ENCODE measurements around the gene KCNQ1OT1.

KCNQ1OT1 gene

DNA sequence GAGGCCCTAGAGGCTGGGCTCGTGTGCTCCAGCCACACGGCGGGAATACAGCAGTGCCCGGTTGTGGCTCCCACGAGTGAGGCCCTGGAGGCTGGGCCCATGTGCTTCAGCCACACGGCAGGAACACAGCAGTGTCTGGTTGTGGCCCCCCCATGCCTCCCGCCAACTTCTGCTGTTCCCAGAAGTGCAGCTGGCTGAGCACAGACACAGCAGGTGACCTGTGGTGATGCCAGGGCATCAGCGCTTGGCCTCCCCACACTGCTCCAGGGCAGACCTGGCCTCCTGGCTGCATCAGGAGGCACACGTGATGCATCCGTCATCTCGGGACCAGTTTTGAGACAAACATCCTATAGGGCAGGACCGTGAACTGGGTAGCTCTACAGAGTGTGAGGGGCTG lies 110.3 kb downstream of the KCNQ1OT1 start:
- no peaks in the 10 kb centered on the region for H3K79me2 ChIP-seq (ENCODE audit: low read length)
- no peak overlapping the region for H3K4me3 ChIP-seq (ENCODE audit: low read length)
- H3K36me3 ChIP-seq (replicated peaks; ENCODE audit: insufficient read depth, low read length), result no peaks in the 10 kb centered on the region
- no peak overlapping the region for H3K9ac ChIP-seq (ENCODE audit: low read length)
- H3K9me2 ChIP-seq (replicated peaks; ENCODE audit: insufficient read depth, low read length), result no peaks in the 10 kb centered on the region
- no peak overlapping the region for H3K4me2 ChIP-seq (ENCODE audit: low read depth, low read length)
- H3K27ac ChIP-seq (ENCODE audit: low read length), result no peak overlapping the region
- no peaks in the 10 kb centered on the region for H4K20me1 ChIP-seq (ENCODE audit: insufficient read depth, low read length)
- peaks cover 5% of the 10 kb centered on the region; the same call in 1 of the 2 replicates for H3K4me1 ChIP-seq (ENCODE audit: low read length)
- TF ChIP-seq, protein P1, sequence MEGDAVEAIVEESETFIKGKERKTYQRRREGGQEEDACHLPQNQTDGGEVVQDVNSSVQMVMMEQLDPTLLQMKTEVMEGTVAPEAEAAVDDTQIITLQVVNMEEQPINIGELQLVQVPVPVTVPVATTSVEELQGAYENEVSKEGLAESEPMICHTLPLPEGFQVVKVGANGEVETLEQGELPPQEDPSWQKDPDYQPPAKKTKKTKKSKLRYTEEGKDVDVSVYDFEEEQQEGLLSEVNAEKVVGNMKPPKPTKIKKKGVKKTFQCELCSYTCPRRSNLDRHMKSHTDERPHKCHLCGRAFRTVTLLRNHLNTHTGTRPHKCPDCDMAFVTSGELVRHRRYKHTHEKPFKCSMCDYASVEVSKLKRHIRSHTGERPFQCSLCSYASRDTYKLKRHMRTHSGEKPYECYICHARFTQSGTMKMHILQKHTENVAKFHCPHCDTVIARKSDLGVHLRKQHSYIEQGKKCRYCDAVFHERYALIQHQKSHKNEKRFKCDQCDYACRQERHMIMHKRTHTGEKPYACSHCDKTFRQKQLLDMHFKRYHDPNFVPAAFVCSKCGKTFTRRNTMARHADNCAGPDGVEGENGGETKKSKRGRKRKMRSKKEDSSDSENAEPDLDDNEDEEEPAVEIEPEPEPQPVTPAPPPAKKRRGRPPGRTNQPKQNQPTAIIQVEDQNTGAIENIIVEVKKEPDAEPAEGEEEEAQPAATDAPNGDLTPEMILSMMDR (IDR thresholded peaks at IDR 0.05; ENCODE audit: low read length), result no peak
- TF ChIP-seq EZH2phosphoT487 (IDR thresholded peaks at IDR 0.05; ENCODE audit: low read length) (no peak), EZH2 (optimal IDR thresholded peaks at IDR 0.05; ENCODE audit: low read depth, low read length) (no peak)
- no peaks in the 10 kb centered on the region for H3K9me3 ChIP-seq (replicated peaks; ENCODE audit: insufficient read depth, low read length)
- DNase-seq, result no peak
- no peaks in the 10 kb centered on the region for H3F3A ChIP-seq (ENCODE audit: insufficient read depth, low read length)
- no peak overlapping the region for H2AFZ ChIP-seq (ENCODE audit: low read length)
- H3K27me3 ChIP-seq (replicated peaks; ENCODE audit: insufficient read depth, low read length), result no peaks in the 10 kb centered on the region

DNA sequence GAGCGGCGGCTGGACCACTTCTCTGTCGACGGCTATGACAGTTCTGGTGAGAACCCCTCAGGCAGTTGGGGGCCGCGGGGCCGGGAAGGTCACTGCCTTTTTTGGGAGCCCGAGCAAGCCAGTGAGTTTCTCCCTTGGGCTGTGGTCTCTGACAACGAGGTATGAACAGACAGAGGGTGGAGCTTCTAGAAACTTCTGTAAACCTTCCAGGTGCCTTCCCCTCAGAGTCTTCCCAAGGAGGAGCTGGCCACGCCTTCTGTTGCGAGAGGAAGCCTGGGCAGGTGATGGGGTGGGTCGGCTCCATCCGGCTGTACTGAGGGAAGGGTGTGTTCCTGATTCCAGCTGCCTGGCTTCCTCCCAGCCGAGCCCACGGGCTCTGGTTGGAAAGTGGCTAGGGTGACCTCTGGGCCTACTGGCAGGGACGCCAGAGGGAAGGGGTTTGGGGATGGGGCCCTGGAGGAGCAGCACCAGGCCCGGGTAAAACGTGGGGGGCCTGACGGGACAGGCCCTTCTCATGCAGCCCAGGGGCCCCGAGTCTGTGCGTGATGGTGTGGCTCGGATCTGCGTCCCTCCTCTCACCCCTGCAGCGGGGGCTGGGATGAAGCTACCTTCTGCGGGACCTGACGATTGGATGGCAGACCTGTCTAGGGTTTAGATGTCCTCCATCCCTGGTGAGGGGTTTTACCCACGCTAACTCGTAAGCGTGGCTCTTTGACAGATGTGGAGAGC lies 110.8 kb downstream of the KCNQ1OT1 start:
- no peaks in the 10 kb centered on the region for H3K27me3 ChIP-seq (replicated peaks; ENCODE audit: insufficient read depth, low read length)
- H3K9me3 ChIP-seq (replicated peaks; ENCODE audit: insufficient read depth, low read length), result no peaks in the 10 kb centered on the region
- no peak overlapping the region for H2AFZ ChIP-seq (ENCODE audit: low read length)
- H3K27ac ChIP-seq (ENCODE audit: low read length), result no peak overlapping the region
- H3K4me3 ChIP-seq (ENCODE audit: low read length), result no peak overlapping the region
- no peak overlapping the region for H3K9ac ChIP-seq (ENCODE audit: low read length)
- TF ChIP-seq, protein P1 (IDR thresholded peaks at IDR 0.05; ENCODE audit: low read length), result no peak
- H3K4me1 ChIP-seq (ENCODE audit: low read length), result peaks cover 5% of the 10 kb centered on the region; the same call in 1 of the 2 replicates
- H3K4me2 ChIP-seq (ENCODE audit: low read depth, low read length), result no peak overlapping the region
- no peaks in the 10 kb centered on the region for H3K9me2 ChIP-seq (replicated peaks; ENCODE audit: insufficient read depth, low read length)
- H3K36me3 ChIP-seq (replicated peaks; ENCODE audit: insufficient read depth, low read length), result no peaks in the 10 kb centered on the region
- no peaks in the 10 kb centered on the region for H3K79me2 ChIP-seq (ENCODE audit: low read length)
- no peaks in the 10 kb centered on the region for H4K20me1 ChIP-seq (ENCODE audit: insufficient read depth, low read length)
- no peaks in the 10 kb centered on the region for H3F3A ChIP-seq (ENCODE audit: insufficient read depth, low read length)
- DNase-seq, result no peak

DNA sequence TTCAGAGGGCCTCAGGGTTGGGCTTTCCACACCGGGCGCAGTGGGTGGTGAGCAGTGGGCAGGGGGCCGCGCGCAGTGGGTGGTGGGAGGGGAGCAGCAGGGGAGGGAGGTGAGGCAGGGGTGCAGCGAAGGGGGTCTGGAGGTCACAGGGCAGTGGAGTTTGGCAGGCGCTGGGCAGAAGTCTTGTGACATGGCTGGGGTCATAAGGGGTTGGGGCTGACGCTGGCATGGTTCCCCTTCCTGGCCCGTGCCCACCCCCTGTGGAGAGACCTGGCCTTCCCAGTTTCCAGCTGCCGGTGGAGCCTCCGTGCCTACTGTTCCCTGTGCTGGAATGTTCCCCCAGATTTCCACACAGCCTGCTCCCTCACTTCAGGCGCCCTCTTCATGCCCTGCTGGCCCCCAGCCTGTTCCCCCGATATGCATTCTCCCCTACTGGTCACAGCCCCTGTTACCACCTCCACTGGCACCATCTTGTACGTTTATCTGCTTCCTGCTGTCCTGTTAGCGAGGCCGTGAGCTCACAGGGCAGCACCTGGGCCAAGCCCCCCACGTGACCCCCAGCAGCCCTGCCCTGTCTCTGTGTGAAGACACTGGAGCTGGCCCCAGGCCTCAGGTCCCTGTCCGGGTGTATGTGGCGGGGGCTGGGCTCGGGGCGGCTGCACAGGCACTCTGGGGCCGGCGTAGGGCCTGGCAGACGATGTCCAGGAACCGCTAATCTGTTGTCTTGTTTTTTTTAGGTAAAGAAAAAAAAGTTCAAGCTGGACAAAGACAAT lies 111.6 kb downstream of the KCNQ1OT1 start:
- Histone ChIP-seq H3K4me1 (ENCODE audit: low read length) (no peaks in the 10 kb centered on the region), H3K4me2 (ENCODE audit: low read depth, low read length) (no peak overlapping the region), H3K9me2 (replicated peaks; ENCODE audit: insufficient read depth, low read length) (no peaks in the 10 kb centered on the region), H3K9ac (ENCODE audit: low read length) (no peak overlapping the region), H2AFZ (ENCODE audit: low read length) (no peak overlapping the region), H3K36me3 (replicated peaks; ENCODE audit: insufficient read depth, low read length) (no peaks in the 10 kb centered on the region), H3K27ac (ENCODE audit: low read length) (no peak overlapping the region), H3K27me3 (replicated peaks; ENCODE audit: insufficient read depth, low read length) (no peaks in the 10 kb centered on the region), H3K9me3 (replicated peaks; ENCODE audit: insufficient read depth, low read length) (no peaks in the 10 kb centered on the region), H4K20me1 (ENCODE audit: insufficient read depth, low read length) (no peaks in the 10 kb centered on the region), H3K79me2 (ENCODE audit: low read length) (no peaks in the 10 kb centered on the region), H3F3A (ENCODE audit: insufficient read depth, low read length) (no peaks in the 10 kb centered on the region), H3K4me3 (ENCODE audit: low read length) (no peak overlapping the region)
- no peak for DNase-seq
- TF ChIP-seq EZH2 (optimal IDR thresholded peaks at IDR 0.05; ENCODE audit: low read depth, low read length) (no peak), EZH2phosphoT487 (IDR thresholded peaks at IDR 0.05; ENCODE audit: low read length) (no peak)
- TF ChIP-seq, protein P1 (IDR thresholded peaks at IDR 0.05; ENCODE audit: low read length), result no peak
